Measurements from ENCODE around the gene FAM153A. TPM values are rescaled to one million over a fixed set of nuclear protein-coding genes. Genes with fewer than 3 reads are reported as not detected.
"Not testable (repeated sequence)": the region's sequence is repeated elsewhere in the genome, so short reads cannot be mapped to it uniquely, and the experiment has no call there.

The FAM153A gene
- total RNA-seq, result 0.20 TPM

GRCh38 chr5:177782792-177783633, at the start of gene FAM153A:
TSS of gene FAM153A (minus strand) at chr5:177782899.
- DNase-seq, result not testable (repeated sequence)

DNA sequence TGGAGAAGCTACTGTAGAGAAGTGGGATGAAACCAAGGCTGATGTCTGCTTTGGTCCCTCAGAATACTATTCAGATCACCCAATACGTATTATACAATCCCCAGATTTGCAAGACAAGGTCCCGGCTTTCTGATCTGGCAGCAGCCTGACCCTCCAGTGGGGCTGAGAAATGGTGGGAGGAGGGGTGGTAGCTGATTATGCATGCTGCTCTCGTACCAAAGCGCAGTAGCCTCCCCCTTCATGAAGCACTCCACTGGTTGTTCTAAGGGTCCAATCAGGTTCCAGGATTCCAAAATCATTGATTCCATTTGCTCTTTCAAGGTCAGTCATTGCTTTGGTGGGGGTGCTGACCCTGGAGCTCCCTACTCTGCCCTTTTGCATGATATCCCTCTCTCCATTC, 49.6 kb upstream of the FAM153A start:
- not testable (repeated sequence) for DNase-seq

GRCh38 chr5:177826073-177826472, 43.4 kb upstream of the FAM153A start:
- not testable (repeated sequence) for DNase-seq

DNA sequence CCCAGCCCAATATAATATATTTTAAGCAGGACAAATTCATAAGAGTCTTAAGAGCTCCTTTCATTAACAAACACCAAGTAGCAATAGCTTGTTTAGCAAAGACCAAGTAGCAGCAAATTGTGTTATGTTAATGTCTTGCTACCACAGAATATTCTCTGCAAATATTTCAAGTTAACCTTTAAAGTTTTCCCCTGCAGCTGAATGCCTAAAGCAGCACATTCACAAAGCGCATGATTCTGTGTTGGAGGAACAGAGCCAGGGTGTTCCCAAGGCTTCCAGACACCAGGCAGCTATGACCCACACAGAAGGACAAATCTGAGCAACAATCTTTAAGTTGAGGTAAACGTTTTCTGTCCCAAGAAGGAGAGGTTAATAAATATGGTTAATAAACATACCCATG, 42.1 kb upstream of the FAM153A start:
- DNase-seq, result not testable (repeated sequence)

DNA sequence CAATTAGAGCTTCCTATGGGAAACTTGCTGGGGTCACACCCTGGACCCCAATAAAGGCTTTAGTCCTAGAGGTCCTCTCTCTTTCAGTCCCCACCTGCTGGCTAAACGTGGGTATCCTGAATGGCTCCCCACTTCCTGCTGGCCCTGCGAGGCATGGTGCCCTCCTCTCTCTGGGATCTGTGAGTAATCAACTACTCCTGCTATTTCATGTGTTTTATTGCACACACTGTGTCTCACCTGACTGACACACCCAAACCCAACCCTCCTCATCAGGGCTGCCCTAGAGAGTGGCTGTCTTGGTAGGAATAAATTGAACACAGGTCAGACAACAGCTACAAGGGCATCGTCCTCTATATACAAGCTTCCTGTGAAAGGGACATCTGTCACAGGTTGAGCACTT, 39.8 kb upstream of the FAM153A start:
- not testable (repeated sequence) for DNase-seq

DNA sequence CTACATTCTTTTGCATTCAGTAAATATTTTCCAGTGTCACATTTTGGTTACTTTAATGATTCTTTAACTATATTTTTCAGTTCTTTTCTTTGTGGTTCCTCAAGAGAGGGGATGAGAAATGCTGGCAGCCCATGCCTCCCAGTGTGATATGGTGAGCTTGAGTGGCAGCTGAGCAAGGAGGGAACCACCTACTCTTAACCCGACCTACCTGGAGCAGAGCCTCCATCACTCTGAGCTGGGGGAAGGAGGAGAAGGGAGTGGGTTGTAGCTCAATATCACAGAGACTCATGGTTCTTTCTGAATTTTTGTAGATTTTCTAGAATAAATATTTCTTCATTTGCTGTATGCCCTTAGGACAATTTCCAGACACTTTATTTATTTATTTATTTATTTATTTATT, 37.0 kb upstream of the FAM153A start:
- not testable (repeated sequence) for DNase-seq

DNA sequence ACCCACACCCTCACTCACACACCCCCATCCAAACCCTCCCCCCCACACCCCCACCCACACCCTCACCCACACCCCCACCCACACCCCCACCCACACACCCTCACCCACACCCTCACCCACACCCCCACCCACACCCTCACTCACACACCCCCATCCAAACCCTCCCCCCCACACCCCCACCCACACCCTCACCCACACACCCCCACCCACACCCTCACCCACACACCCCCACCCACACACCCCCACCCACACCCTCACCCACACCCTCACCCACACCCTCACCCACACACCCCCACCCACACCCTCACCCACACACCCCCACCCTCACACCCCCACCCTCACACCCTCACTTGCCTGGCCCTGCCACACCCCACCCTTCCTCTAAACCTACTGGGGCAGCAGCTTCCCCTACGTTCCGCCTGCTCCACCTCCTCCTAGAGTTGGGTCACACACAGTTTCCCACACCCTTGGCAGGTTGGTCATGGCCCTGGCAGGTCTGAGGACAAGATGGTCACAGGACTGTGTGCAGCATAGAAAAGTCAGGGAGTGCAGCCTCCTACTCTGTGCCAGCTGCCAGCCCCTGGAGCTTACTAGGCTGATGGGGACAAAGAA, 30.2 kb upstream of the FAM153A start:
- not testable (repeated sequence) for DNase-seq

DNA sequence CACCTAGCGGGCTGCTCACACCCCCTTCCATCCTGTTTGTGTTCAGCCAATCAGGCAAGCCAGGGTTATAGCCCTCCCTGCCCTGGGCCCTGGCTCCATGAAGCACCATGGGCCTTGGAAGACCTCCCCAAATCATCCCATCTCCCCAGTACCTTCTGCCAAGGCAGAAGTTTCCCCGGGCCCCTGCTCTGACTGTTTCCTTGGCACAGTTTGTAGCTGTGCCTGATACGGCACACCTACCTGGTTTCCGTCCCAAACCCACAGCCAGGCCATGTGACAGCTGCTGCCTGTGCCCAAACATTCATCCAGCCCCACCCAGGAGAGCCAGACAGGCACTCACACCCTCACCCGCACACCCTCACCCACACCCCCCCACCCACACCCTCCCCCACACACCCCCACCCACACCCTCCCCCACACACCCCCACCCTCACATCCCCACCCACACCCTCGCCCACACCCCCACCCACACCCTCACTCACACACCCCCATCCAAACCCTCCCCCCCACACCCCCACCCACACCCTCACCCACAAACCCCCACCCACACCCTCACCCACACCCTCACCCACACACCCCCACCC, 29.6 kb upstream of the FAM153A start:
- not testable (repeated sequence) for DNase-seq

DNA sequence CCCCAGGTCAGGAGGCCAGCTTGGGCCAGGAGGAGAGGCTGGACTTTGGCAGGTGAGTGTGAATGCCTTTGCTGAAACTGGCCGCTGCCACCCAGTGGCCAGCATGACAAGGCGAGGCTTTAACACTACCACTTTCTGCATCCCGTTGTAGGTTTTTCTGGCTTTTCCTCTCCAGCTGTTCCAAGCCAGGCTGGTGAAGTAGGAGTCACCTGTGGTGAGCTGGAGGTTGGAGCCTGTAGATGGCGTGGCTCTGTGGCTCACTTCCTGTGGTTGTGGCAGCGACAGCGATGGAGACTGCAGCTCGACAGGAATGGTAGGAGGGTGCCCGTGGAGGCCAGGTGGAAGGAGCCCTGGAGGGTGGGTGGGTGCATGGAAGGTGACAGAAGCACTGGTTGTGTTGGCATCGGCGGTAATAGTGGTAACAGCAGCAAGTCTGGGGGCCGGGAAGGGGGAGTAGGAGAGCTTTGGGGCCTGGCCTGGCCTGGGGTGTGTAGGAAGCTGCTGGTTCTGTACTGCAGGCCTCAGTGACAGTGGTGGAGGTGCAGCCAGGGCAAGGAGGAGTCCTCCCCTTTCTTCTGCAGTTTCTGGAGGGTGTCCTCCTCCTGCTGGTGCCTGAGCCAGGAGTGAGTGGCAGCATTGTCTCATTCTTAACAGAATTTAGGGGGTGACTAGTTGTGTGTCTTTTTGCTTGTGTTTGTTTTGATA, 26.7 kb upstream of the FAM153A start:
- DNase-seq, result not testable (repeated sequence)

DNA sequence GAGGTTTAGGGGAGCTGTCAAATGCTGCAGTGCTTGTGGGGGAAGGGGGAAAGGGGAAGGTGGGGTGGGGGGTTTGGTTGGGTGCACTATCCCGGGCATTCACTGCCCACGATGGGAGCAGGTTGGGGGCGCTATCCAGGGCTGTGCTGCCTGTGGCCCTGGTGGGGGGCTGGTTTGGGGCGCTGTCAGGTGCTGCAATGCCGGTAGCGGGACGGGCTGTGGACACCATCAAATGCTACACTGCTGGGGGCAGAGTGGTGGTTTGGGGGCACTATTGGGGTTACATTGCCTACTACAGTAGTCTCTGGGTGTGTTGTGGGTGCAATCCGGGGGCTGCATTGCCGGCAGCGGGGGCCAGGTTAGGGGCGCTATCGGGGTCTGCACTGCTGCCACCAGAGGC, 25.7 kb upstream of the FAM153A start:
- not testable (repeated sequence) for DNase-seq

- not testable (repeated sequence) for DNase-seq
Measured at GRCh38 chr5:177807265-177807664, 24.6 kb upstream of the FAM153A start.

DNA sequence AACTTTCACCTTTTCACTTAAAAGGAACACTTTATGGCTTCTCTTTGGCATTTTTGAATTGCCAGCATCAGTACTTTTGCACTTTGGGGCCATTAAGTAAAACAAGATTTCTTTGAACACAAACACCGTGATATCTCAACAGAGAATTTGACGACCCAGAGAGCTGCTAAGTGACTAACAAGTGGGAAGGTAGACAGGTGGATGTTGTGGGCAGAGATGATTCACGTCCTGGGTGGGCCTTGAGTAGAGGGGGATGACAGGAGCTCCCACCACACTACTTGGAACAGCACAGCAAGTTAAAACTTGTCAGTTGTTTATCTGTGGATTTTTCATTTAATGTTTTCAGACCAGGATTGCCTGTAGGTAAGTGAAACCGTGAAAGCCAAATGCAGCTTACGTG, 18.7 kb upstream of the FAM153A start:
- DNase-seq, result not testable (repeated sequence)

DNA sequence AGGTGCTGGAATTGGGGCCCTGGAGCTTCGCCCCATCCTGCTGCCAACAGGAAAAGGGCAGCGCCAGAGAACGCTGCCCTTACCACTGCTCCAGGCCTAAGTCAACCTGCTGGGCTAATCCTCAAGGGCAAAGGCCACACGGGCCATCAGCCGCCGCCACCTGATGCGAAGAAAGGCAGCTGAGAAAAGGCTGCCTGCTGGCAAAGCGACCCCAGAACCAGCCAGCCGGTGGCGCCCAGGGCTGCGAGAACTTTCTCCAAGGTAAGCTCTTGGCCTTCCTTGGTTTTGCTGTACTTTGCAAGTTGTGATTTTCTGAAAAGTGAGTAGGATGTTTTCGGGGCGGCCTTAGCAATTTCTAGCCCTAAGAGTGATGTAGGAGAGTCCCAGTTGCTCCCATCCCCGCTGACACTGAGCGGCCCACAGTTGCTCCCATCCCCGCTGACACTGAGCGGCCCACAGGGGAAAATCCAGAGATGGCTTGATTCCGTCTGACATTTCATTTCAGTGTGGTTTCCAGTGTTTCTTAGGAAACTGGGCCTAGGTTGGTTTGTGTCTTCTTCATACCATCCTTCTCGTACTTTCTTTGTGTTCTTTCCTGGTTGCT, 15.6 kb upstream of the FAM153A start:
- DNase-seq, result not testable (repeated sequence)

- DNase-seq, result not testable (repeated sequence)
Measured at GRCh38 chr5:177793272-177793671, 10.6 kb upstream of the FAM153A start.

- not testable (repeated sequence) for DNase-seq
Measured at GRCh38 chr5:177791649-177792048, 8.9 kb upstream of the FAM153A start.

DNA sequence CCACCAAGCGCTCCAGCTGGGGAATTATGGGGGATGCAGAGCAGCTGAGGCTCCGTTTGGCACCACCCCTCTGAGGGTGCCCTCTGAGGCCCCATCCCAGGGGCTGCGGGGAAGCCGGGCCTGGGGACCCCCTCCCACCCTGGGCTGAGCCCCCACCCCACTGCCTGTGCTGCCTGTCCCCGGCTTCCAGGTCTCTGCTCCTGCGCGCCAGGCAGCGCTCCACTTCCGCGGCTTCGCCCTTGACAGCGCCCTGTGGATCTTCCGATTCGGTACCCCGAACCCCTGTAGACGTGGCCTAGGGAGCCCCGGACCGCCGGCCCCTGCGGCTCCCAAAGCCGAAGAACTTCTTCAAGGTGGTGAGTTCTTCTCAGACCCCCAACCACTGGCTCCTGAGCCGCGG, 530 bp downstream of the FAM153A start:
- DNase-seq, result not testable (repeated sequence)

DNA sequence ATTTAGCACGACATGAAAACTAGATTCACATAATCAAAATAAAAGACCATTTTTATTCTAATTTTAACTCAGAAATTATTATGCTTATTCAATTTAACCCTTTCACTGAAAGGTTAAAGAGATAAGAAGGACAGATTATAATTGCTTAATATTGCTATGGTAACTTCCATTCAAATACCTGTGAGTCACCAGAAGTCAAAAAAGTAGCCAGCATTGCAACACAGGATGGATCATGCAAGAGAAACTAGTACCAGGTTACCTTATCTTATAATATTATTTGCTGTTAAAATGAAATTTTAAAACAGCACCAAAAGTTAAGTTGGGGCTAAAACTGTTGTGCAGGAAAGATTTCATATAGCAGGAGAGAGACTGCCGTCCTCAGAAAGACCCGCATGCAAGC, 11.5 kb downstream of the FAM153A start:
- DNase-seq, result not testable (repeated sequence)

- DNase-seq, result not testable (repeated sequence)
Measured at GRCh38 chr5:177770646-177771045, 12.1 kb downstream of the FAM153A start.

DNA sequence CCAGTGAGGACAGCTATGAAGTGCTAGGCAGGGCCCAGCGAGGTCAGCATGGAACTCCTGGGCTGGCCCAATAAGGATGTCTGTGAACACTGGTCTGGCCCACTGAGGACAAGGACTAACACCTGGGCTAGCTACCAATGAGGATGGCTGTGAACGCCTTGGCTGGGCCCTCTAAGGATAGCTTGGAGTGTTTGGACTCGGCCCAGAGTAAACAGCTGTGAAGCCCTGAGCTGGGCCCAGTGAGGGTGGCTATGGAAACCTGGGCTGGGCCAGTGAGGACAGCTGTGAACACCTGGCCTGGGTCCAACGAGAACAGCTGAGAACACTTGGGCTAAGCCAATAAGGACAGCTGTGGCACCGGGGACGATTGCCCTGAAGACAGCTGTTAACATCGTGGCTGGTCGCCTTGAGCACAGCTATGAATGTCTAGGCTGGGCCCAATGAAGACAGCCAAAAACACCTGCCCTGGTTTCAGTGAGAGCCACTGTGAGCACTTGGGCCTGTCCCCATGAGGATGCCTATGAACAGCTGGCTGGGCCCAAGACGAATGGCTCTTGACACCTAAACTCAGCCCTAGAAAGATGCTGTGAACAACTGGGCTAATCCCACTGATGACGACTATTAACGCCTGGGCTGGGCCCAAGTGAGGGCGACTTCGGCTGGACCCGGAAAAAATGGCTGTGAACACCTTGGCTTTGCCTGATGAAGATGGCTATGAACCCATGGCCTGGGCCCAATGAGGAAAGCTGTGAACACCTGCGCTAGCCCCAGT, 18.8 kb downstream of the FAM153A start:
- not testable (repeated sequence) for DNase-seq

- DNase-seq, result not testable (repeated sequence)
Measured at GRCh38 chr5:177760954-177761353, 21.7 kb downstream of the FAM153A start.

DNA sequence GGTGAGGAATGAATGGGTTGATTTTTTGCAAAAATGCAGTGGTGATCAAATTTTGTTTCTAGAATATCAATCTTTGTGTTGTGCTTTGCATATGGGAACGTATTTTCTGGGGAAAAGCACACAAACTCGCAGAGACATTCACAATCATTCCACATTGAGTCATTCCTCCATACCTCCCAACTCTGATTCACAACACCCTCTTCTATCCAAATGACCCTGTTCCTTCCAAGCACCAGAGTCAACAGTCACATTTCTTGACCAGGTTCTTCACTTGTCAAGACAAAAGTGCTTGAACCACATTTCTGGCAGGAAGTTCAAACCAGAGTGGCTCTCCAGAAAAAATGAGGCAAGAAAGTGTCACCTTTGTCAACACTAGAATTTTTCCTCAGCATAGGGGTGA, 35.3 kb downstream of the FAM153A start:
- not testable (repeated sequence) for DNase-seq

Measured in skin of body (tissue), 2 donors.